ENCODE data around the gene SLC4A4. TPM values are rescaled to one million over a fixed set of nuclear protein-coding genes. Genes with fewer than 3 reads are reported as not detected.

SLC4A4 gene
- polyA plus RNA-seq, 3 donors, result 72.6 to 73.7 (median 72.6) TPM

- no peak for DNase-seq (ENCODE audit: extremely low read depth in 1 of 11, low read depth in 9 of 11, low spot score in 4 of 11)
Observed at GRCh38 chr4:71608678-71609071, 269.9 kb downstream of the SLC4A4 start.

- DNase-seq (ENCODE audit: extremely low read depth in 1 of 11, low read depth in 9 of 11, low spot score in 4 of 11), result no peak
Observed at GRCh38 chr4:71609167-71609566, 270.3 kb downstream of the SLC4A4 start.

DNA sequence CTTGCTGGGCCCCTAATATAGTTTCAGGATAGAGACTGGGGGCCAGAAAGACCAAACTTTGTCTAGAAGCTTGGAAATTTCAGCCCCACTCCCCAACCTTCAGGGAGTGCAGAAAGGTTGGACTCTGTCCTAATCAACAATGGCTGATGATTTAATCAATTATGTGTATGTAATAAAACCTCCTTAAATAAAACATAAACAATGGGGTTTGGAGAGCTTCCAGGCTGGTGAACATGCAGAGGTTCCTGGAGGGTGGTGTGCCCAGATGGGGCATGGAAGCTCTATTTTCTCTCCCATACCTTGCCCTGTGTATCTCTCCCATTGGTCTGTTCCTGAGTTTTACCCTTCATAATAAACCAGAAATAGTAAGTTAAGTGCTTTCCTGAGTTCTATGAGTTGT is 270.8 kb downstream of the SLC4A4 start:
- no peak for DNase-seq (ENCODE audit: extremely low read depth in 1 of 11, low read depth in 9 of 11, low spot score in 4 of 11)

- DNase-seq (ENCODE audit: extremely low read depth in 1 of 11, low read depth in 9 of 11, low spot score in 4 of 11), result no peak
Observed at GRCh38 chr4:71614621-71615020, 275.8 kb downstream of the SLC4A4 start.

DNA sequence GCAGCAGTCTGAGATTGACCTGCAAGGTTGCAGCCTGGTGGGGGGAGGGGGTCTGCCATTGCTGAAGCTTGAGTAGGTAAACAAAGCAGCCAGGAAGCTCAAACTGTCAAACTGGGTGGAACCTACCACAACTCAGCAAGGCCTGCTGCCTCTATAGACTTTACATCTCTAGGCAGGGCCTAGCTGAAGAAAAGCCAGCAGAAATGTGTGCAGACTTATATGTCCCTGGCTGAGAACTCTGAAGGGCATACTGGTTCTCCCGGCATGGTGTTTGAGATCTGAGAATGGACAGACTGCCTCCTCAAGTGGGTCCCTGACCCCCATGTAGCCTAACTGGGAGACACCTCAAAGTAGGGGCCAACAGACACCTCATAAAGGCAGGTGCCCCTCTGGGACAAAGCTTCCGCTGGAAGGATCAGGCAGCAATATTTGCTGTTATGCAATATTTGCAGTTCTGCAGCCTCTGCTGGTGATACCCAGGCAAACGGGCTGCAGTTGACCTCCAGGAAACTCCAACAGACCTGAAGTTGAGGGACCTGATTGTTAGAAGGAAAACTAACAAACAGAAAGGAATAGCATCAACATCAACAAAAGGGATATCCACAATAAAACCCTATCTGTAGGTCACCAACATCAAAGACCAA is 277.5 kb downstream of the SLC4A4 start:
- DNase-seq (ENCODE audit: extremely low read depth in 1 of 11, low read depth in 9 of 11, low spot score in 4 of 11), result no peak

All from renal cortex interstitium (tissue), 11 donors.